ENCODE measurements around the gene KCNJ1. TPM values are rescaled to one million over a fixed set of nuclear protein-coding genes. Genes with fewer than 3 reads are reported as not detected.

The KCNJ1 gene
- polyA plus RNA-seq, 1 of the 3 experiments (the other 2 are of a cell fraction): not detected

DNA sequence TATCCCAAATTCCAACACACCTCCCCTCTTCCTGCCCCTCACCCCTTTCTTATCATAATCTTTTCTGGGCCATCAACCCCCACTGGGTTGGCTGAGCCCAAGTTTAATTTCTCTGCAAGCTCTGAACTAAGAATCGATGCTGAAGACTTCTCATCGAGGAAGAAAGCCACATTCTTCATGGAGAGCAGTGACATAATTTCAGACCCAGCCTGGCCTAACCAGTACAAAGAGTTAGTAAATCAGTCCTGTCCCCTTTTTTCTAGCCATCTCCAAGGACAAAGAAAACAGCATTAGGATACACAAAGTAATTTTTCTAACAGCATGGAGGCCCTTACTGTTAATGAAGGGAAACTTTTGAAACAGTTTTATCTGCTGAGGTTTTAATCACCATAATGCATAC is 45.0 kb downstream of the KCNJ1 start:
- Histone ChIP-seq H3K9ac (no peak overlapping the region), H3F3A (replicated peaks; ENCODE audit: insufficient read depth) (no peaks in the 10 kb centered on the region), H3K4me3 (ENCODE audit: low read depth in 2 of 2, low read length in 1 of 2) (no peak overlapping the region), H3K79me2 (ENCODE audit: insufficient read depth) (no peaks in the 10 kb centered on the region), H3K27ac (ENCODE audit: low read depth in 2 of 2, low read length in 1 of 2) (no peak overlapping the region), H4K20me1 (ENCODE audit: insufficient read depth) (no peaks in the 10 kb centered on the region), H2AFZ (ENCODE audit: low read depth) (no peak overlapping the region), H3K9me2 (no peaks in the 10 kb centered on the region), H3K4me2 (no peak overlapping the region), H3K36me3 (replicated peaks in 1 of 2; ENCODE audit: control insufficient read depth in 1 of 2, insufficient read depth in 2 of 2, low read length in 1 of 2) (no peaks in the 10 kb centered on the region), H3K4me1 (ENCODE audit: control insufficient read depth in 1 of 2, insufficient read depth in 2 of 2, low read depth in 1 of 2, low read length in 1 of 2) (no peaks in the 10 kb centered on the region), H3K27me3 (ENCODE audit: insufficient read depth) (no peaks in the 10 kb centered on the region), H3K9me3 (no peaks in the 10 kb centered on the region)
- no peak for TF ChIP-seq POLR2AphosphoS5 (IDR thresholded peaks at IDR 0.05; ENCODE audit: low read depth, low read length)
- TF ChIP-seq CHD2 (IDR thresholded peaks at IDR 0.05; ENCODE audit: low read length, partially characterized antibody): no peak
- TF ChIP-seq JUND (IDR thresholded peaks at IDR 0.05): no peak
- TF ChIP-seq EZH2phosphoT487 (IDR thresholded peaks at IDR 0.05; ENCODE audit: borderline replicate concordance, low read depth): no peak
- no peak for TF ChIP-seq RFX5 (IDR thresholded peaks at IDR 0.05; ENCODE audit: low read length)
- no peak for TF ChIP-seq NRF1 (IDR thresholded peaks at IDR 0.05; ENCODE audit: low read depth, low read length)
- no peak for TF ChIP-seq EP300 (IDR thresholded peaks at IDR 0.05; ENCODE audit: borderline replicate concordance in 1 of 2, low read depth in 1 of 2, low read length in 1 of 2)
- TF ChIP-seq FOXJ3 (CRISPR knock-in tag; IDR thresholded peaks at IDR 0.05): no peak
- TF ChIP-seq, protein P1, sequence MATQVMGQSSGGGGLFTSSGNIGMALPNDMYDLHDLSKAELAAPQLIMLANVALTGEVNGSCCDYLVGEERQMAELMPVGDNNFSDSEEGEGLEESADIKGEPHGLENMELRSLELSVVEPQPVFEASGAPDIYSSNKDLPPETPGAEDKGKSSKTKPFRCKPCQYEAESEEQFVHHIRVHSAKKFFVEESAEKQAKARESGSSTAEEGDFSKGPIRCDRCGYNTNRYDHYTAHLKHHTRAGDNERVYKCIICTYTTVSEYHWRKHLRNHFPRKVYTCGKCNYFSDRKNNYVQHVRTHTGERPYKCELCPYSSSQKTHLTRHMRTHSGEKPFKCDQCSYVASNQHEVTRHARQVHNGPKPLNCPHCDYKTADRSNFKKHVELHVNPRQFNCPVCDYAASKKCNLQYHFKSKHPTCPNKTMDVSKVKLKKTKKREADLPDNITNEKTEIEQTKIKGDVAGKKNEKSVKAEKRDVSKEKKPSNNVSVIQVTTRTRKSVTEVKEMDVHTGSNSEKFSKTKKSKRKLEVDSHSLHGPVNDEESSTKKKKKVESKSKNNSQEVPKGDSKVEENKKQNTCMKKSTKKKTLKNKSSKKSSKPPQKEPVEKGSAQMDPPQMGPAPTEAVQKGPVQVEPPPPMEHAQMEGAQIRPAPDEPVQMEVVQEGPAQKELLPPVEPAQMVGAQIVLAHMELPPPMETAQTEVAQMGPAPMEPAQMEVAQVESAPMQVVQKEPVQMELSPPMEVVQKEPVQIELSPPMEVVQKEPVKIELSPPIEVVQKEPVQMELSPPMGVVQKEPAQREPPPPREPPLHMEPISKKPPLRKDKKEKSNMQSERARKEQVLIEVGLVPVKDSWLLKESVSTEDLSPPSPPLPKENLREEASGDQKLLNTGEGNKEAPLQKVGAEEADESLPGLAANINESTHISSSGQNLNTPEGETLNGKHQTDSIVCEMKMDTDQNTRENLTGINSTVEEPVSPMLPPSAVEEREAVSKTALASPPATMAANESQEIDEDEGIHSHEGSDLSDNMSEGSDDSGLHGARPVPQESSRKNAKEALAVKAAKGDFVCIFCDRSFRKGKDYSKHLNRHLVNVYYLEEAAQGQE (IDR thresholded peaks at IDR 0.05; ENCODE audit: low read depth, low read length): no peak
- TF ChIP-seq MXI1 (IDR thresholded peaks at IDR 0.05; ENCODE audit: low read depth, low read length): no peak
- no peak for TF ChIP-seq MEF2A (IDR thresholded peaks at IDR 0.05; ENCODE audit: borderline replicate concordance, low read depth)
- TF ChIP-seq, protein P2, sequence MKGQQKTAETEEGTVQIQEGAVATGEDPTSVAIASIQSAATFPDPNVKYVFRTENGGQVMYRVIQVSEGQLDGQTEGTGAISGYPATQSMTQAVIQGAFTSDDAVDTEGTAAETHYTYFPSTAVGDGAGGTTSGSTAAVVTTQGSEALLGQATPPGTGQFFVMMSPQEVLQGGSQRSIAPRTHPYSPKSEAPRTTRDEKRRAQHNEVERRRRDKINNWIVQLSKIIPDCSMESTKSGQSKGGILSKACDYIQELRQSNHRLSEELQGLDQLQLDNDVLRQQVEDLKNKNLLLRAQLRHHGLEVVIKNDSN (IDR thresholded peaks at IDR 0.05; ENCODE audit: borderline replicate concordance, low read depth): no peak
- TF ChIP-seq, protein P3, sequence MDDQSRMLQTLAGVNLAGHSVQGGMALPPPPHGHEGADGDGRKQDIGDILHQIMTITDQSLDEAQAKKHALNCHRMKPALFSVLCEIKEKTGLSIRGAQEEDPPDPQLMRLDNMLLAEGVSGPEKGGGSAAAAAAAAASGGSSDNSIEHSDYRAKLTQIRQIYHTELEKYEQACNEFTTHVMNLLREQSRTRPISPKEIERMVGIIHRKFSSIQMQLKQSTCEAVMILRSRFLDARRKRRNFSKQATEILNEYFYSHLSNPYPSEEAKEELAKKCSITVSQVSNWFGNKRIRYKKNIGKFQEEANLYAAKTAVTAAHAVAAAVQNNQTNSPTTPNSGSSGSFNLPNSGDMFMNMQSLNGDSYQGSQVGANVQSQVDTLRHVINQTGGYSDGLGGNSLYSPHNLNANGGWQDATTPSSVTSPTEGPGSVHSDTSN (IDR thresholded peaks at IDR 0.05): no peak
- no peak for TF ChIP-seq ELF1 (IDR thresholded peaks at IDR 0.05)
- TF ChIP-seq RAD21 (IDR thresholded peaks at IDR 0.05; ENCODE audit: low read length): no peak
- CTCF ChIA-PET: interaction anchor here (0.8 to 2.7 kb wide), 5 partner anchors 9 to 664 kb away, joined by 3 to 16 read pairs (median 4); no protein-coding TSS in a partner anchor
- no peak for DNase-seq
- POLR2A ChIA-PET: no interaction called here
- WGBS (ENCODE audit: low lambda C conversion rate): 84% methylated on average over 2 of the region's 2 CpGs
